Naive thymus-derived CD4-positive, alpha-beta T cell (primary cell): ENCODE results near the gene TNFAIP2. TPM values are rescaled to one million over a fixed set of nuclear protein-coding genes. Genes with fewer than 3 reads are reported as not detected.

ENCODE experiments used
- ATAC-seq: fragments of 150-1000 bp; cut with Tn5 transposase; 2 replicates; pipeline ENCODE4 v1.10.0; 2021; ENCODE audit warnings: mild to moderate bottlenecking, moderate library complexity
- CTCF ChIA-PET: fragments of 350-600 bp; sonication (Branson Sonifier 250); formaldehyde crosslinking; loops from one replicate; lab custom pipeline; 2021; ENCODE audit warnings: antibody characterized with exemption; lab: Charles Lee
- POLR2A ChIA-PET: fragments of 350-600 bp; sonication (Branson Sonifier 250); formaldehyde crosslinking; loops from one replicate; lab custom pipeline; 2021; ENCODE audit warnings: antibody characterized with exemption, inconsistent platforms; lab: Charles Lee
- DNase-seq, 9 donors: peaks; one replicate each; pipeline versions ENCODE4 v3.0.0 to v3.0.0-alpha.2; 2020 to 2022; ENCODE audit warnings: mixed read lengths in 1 of 9
- H3K27ac ChIP-seq: one replicate; pipeline ENCODE4 v1.7.0; 2013; ENCODE audit warnings: mild to moderate bottlenecking, low read depth, low read length, moderate library complexity
- H3K27me3 ChIP-seq, 2 donors: one replicate each; pipeline ENCODE4 v1.7.0; 2013; ENCODE audit warnings: low read length in 2 of 2, mild to moderate bottlenecking in 2 of 2, moderate library complexity in 2 of 2; ENCODE audit not compliant: control insufficient read depth in 2 of 2, insufficient read depth in 2 of 2
- H3K36me3 ChIP-seq, 3 experiments: 1 replicate in 2 of 3; 2 replicates in 1 of 3; pipeline ENCODE4 v1.7.0; 2013; ENCODE audit warnings: low read length in 3 of 3, mild to moderate bottlenecking in 3 of 3, moderate library complexity in 1 of 3; ENCODE audit not compliant: insufficient read depth in 3 of 3, control insufficient read depth in 2 of 3
- H3K4me1 ChIP-seq, 2 donors: one replicate each; pipeline ENCODE4 v1.7.0; 2013; ENCODE audit warnings: low read length in 2 of 2, mild to moderate bottlenecking in 2 of 2, moderate library complexity in 1 of 2; ENCODE audit not compliant: control insufficient read depth in 2 of 2, insufficient read depth in 2 of 2
- H3K4me3 ChIP-seq: 2 replicates; pipeline ENCODE4 v1.7.0; 2013; ENCODE audit warnings: mild to moderate bottlenecking, low read length
- H3K9me3 ChIP-seq, 3 experiments: 1 replicate in 2 of 3; 2 replicates in 1 of 3; pipeline ENCODE4 v1.7.0; 2013; ENCODE audit warnings: low read length in 3 of 3; ENCODE audit not compliant: control insufficient read depth in 2 of 3
- H3K27ac Mint-ChIP-seq, 9 donors: one replicate each; pipeline ENCODE4 v1.8.0; 2020 to 2022; ENCODE audit warnings: mixed read lengths in 9 of 9, mild to moderate bottlenecking in 8 of 9, moderate library complexity in 5 of 9, inconsistent platforms in 2 of 9
- H3K27me3 Mint-ChIP-seq, 5 donors: one replicate each; pipeline ENCODE4 v1.8.0; 2021 to 2022; ENCODE audit warnings: mixed read lengths in 5 of 5, mild to moderate bottlenecking in 1 of 5
- H3K36me3 Mint-ChIP-seq, 5 donors: one replicate each; pipeline ENCODE4 v1.8.0; 2020 to 2022; ENCODE audit warnings: mixed read lengths in 5 of 5, mild to moderate bottlenecking in 3 of 5, inconsistent platforms in 1 of 5
- H3K4me1 Mint-ChIP-seq, 7 donors: one replicate each; pipeline ENCODE4 v1.8.0; 2020 to 2022; ENCODE audit warnings: mixed read lengths in 7 of 7, mild to moderate bottlenecking in 3 of 7, inconsistent platforms in 1 of 7
- H3K4me3 Mint-ChIP-seq, 10 donors: one replicate each; pipeline ENCODE4 v1.8.0; 2020 to 2022; ENCODE audit warnings: mild to moderate bottlenecking in 10 of 10, mixed read lengths in 10 of 10, moderate library complexity in 6 of 10, inconsistent platforms in 2 of 10
- H3K9me3 Mint-ChIP-seq, 11 donors: one replicate each; pipeline ENCODE4 v1.8.0; 2020 to 2022; ENCODE audit warnings: mixed read lengths in 11 of 11, mild to moderate bottlenecking in 4 of 11, inconsistent platforms in 1 of 11, moderate library complexity in 1 of 11
- intact Hi-C, 2 donors: fragments of 100-400 bp; cut with micrococcal nuclease; formaldehyde crosslinking; loops; one replicate each; pipeline ENCODE4 v1.15.1; 2023
- polyA plus RNA-seq, 2 donors: library from polyadenylated mRNA; unstranded; fragments of 300-500 nt; fragmentation: Illumina TruSeq; gene quantifications; one replicate each; pipeline ENCODE4 v1.2.3, GENCODE V29; 2021
- total RNA-seq, 6 experiments: library from RNA in 5 of 6; stranded (reverse) in 5 of 6; gene quantifications; 1 replicate in 5 of 6; 2 replicates in 1 of 6; pipeline ENCODE4 v1.2.3 and lab custom pipeline; 2021 to 2026

The TNFAIP2 gene
- total and polyA plus RNA-seq, 7 experiments from 2014 or later: 1.1 to 309 (median 5.5) TPM; not detected in 2

DNA sequence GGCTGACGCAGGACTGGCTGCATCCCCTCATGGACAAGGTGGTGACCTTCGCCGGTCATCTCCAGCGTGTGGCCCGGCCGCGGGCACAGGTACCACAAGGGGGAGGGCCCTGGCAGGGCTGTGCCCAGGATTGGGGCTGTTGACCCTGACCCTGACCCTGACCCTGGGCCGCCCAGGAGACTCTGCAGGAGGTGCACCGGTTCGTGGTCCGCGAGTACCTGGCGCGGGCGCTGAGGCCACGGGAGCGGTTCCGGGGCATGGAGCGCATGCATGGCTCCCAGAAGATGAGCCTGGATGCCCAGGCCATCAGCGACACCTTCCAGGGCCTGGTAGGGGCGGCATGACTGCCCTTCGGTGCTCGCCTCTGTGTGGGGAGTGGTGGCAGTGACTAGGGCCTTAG is 15.8 kb upstream of the TNFAIP2 start:
- no peak for ATAC-seq
- Histone ChIP-seq H3K27me3 (no peaks in the 10 kb centered on the region), H3K27ac (no peak overlapping the region), H3K4me1 (peaks cover 0 to 3% of the 10 kb centered on the region in 2 donors), H3K4me3 (no peak overlapping the region), H3K36me3 (no peaks in the 10 kb centered on the region), H3K9me3 (no peaks in the 10 kb centered on the region)
- CTCF ChIA-PET: no interaction called here
- no peak for DNase-seq
- no peak overlapping the region for H3K27ac Mint-ChIP-seq
- POLR2A ChIA-PET: no interaction called here
- H3K9me3 Mint-ChIP-seq: no peaks in the 10 kb centered on the region
- H3K4me3 Mint-ChIP-seq: no peak overlapping the region
- no peaks in the 10 kb centered on the region for H3K36me3 Mint-ChIP-seq
- peaks cover 16 to 36% (median 23%) of the 10 kb centered on the region in 5 donors for H3K27me3 Mint-ChIP-seq
- intact Hi-C loops: no loop called here
- H3K4me1 Mint-ChIP-seq: peaks cover 0 to 16% (median 11%) of the 10 kb centered on the region in 7 donors

DNA sequence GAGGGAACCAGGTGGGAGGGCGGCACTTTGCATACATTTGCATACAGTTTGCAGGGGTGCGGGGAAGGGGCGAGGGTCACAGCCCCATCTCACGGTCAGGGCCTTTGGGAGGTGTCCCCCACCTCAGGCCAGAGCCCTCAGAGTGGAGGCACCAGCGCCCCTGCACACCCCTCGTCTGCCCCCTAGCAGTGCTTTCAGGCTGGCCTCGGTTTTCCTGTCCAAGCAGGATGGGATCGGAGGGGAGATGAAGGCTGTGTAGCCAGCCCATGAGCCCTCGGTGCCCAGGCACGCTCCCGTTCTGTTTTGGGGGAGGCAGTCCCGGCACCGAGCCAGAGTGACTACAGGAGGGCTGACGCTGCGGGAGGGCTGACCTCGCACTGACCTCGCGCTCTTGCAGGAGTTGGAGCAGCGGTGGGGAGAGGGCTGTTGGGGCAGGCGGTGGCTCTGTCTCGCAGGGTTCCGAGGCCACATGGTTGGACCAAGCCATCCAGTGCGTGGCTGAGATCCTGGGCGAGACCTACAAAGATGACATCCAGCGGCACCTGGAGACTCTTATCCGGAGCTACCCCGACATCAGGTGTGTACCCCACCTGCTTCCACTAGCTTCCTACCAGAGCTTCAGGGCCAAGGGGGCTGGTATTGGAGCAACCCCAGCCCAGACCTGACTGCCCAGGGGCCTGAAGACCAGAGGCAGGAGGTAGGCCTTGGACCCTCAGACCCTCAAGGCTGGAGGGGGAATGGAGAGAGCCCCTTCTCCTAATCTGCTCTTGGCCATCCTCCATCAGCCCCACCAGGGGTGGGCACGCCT is 15.1 kb upstream of the TNFAIP2 start:
- intact Hi-C loops: no loop called here
- H3K4me1 ChIP-seq: peaks cover 0 to 3% of the 10 kb centered on the region in 2 donors
- Mint-ChIP-seq H3K4me3 (no peak overlapping the region), H3K9me3 (no peaks in the 10 kb centered on the region), H3K36me3 (no peaks in the 10 kb centered on the region), H3K27ac (no peak overlapping the region), H3K4me1 (peaks cover 0 to 16% (median 11%) of the 10 kb centered on the region in 7 donors), H3K27me3 (peaks cover 15 to 31% (median 17%) of the 10 kb centered on the region in 5 donors)
- ATAC-seq (no peak), DNase-seq (no peak)
- CTCF ChIA-PET: no interaction called here
- H3K27ac ChIP-seq: no peak overlapping the region
- no peaks in the 10 kb centered on the region for H3K27me3 ChIP-seq
- H3K4me3 ChIP-seq: no peak overlapping the region
- H3K9me3 ChIP-seq: no peaks in the 10 kb centered on the region
- POLR2A ChIA-PET: interaction anchor here (0.6 kb wide), 1 partner anchor 17 kb away, joined by 3 read pairs; no protein-coding TSS in a partner anchor
- H3K36me3 ChIP-seq: no peaks in the 10 kb centered on the region

- Mint-ChIP-seq H3K4me1 (peaks cover 0 to 11% (median 8%) of the 10 kb centered on the region in 7 donors), H3K27ac (no peak overlapping the region), H3K27me3 (peaks cover 11 to 26% (median 12%) of the 10 kb centered on the region in 5 donors), H3K9me3 (no peaks in the 10 kb centered on the region), H3K4me3 (no peak overlapping the region), H3K36me3 (no peaks in the 10 kb centered on the region)
- ChIA-PET CTCF (no interaction called here), POLR2A (no interaction called here)
- H3K27ac ChIP-seq: no peak overlapping the region
- DNase-seq (no peak), ATAC-seq (peak; percentile 55)
- intact Hi-C loops: no loop called here
- H3K4me3 ChIP-seq: no peak overlapping the region
- no peaks in the 10 kb centered on the region for H3K9me3 ChIP-seq
- no peaks in the 10 kb centered on the region for H3K27me3 ChIP-seq
- H3K4me1 ChIP-seq: peaks cover 0 to 3% of the 10 kb centered on the region in 2 donors
- H3K36me3 ChIP-seq: no peaks in the 10 kb centered on the region
Measured at GRCh38 chr14:103108749-103109207, 14.5 kb upstream of the TNFAIP2 start.

DNA sequence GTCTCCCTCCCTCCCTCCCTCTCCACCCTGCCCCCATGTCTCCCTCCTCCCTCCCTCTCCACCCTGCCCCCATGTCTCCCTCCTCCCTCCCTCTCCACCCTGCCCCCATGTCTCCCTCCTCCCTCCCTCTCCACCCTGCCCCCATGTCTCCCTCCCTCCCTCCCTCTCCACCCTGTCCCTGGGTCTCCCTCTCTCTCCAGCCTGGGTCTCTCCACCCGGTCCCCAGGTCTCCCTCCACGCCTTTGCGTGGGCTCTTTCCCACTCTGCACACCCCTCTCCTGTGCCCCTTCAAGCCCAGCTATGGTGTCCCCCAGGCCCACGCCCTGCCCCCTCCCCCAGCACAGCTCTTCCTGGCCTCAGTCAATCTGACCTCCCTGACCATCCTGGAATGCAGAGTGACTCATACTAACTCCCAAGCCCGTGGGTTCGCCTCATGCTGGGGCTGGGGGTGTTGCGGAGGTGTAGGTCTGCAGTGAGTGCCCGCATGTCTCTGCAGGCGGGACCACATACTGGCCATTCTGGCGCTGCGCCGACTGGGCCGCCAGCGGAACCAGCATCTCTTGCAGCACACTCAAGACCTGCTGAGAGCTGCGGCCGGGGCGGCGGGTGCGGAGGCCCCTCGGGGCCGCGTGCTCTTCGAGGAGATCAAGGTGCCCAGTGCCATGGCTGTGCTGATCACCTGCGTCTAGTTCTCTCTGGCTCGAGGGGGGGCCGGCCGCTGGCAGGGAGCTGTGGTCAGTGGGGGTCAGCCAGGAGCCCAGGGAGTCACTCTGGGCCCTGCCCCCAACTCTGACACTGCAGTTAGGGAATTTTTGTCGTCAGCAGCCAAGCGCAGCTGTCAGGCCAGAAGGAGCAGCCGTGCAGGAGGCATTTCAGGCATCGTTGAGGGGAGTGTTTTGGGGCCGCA is 13.5 kb upstream of the TNFAIP2 start:
- CTCF ChIA-PET: no interaction called here
- POLR2A ChIA-PET: no interaction called here
- H3K4me3 ChIP-seq: no peak overlapping the region
- Mint-ChIP-seq H3K9me3 (no peaks in the 10 kb centered on the region), H3K4me1 (peaks cover 0 to 14% (median 10%) of the 10 kb centered on the region in 7 donors), H3K4me3 (no peak overlapping the region), H3K27ac (no peak overlapping the region), H3K27me3 (peaks cover 10 to 25% (median 11%) of the 10 kb centered on the region in 5 donors), H3K36me3 (no peaks in the 10 kb centered on the region)
- no peaks in the 10 kb centered on the region for H3K27me3 ChIP-seq
- ATAC-seq: no peak
- no peak for DNase-seq
- intact Hi-C loops: no loop called here
- no peaks in the 10 kb centered on the region for H3K9me3 ChIP-seq
- H3K36me3 ChIP-seq: no peaks in the 10 kb centered on the region
- H3K4me1 ChIP-seq: peaks cover 0 to 3% of the 10 kb centered on the region in 2 donors
- no peak overlapping the region for H3K27ac ChIP-seq

GRCh38 chr14:103110681-103111231 is 12.5 kb upstream of the TNFAIP2 start:
- POLR2A ChIA-PET: no interaction called here
- no peak overlapping the region for H3K4me3 ChIP-seq
- Mint-ChIP-seq H3K36me3 (no peaks in the 10 kb centered on the region), H3K9me3 (no peaks in the 10 kb centered on the region), H3K27ac (no peak overlapping the region), H3K4me3 (no peak overlapping the region), H3K4me1 (peaks cover 0 to 15% (median 6%) of the 10 kb centered on the region in 7 donors), H3K27me3 (peaks cover 1 to 16% (median 4%) of the 10 kb centered on the region in 5 donors)
- intact Hi-C loops: no loop called here
- DNase-seq (no peak), ATAC-seq (no peak)
- no peaks in the 10 kb centered on the region for H3K4me1 ChIP-seq
- H3K9me3 ChIP-seq: no peaks in the 10 kb centered on the region
- no peaks in the 10 kb centered on the region for H3K36me3 ChIP-seq
- CTCF ChIA-PET: no interaction called here
- no peaks in the 10 kb centered on the region for H3K27me3 ChIP-seq
- H3K27ac ChIP-seq: no peak overlapping the region

GRCh38 chr14:103111232-103111868 is 11.9 kb upstream of the TNFAIP2 start:
- Histone ChIP-seq H3K27me3 (no peaks in the 10 kb centered on the region), H3K9me3 (no peaks in the 10 kb centered on the region), H3K4me1 (no peaks in the 10 kb centered on the region), H3K27ac (no peak overlapping the region), H3K4me3 (no peak overlapping the region), H3K36me3 (no peaks in the 10 kb centered on the region)
- POLR2A ChIA-PET: no interaction called here
- intact Hi-C loops: no loop called here
- CTCF ChIA-PET: no interaction called here
- DNase-seq: no peak
- Mint-ChIP-seq H3K27ac (no peak overlapping the region), H3K4me3 (no peak overlapping the region), H3K9me3 (no peaks in the 10 kb centered on the region), H3K4me1 (peaks cover 0 to 15% (median 7%) of the 10 kb centered on the region in 7 donors), H3K27me3 (peaks cover 0 to 17% (median 4%) of the 10 kb centered on the region in 5 donors), H3K36me3 (no peaks in the 10 kb centered on the region)
- peak; percentile 31 for ATAC-seq
